Small intestine (tissue), 7 donors: ENCODE data around the gene MAGEC1. TPM values are rescaled to one million over a fixed set of nuclear protein-coding genes. Genes with fewer than 3 reads are reported as not detected.

Experiments
- DNase-seq, 2 donors: peaks; one replicate each; pipeline versions ENCODE4 v3.0.0 to v3.0.0-alpha.2; 2013
- FAIRE-seq: peaks from 2 replicates; lab custom pipeline; 2012; peaks lifted over from hg19 to GRCh38; lab: Jason Lieb, UNC
- H3K27ac ChIP-seq, 3 donors: one replicate each; pipeline ENCODE4 v1.5.1; 2013; ENCODE audit warnings: low read length in 2 of 3, mild to moderate bottlenecking in 2 of 3, control low read depth in 1 of 3, inconsistent platforms in 1 of 3, low read depth in 1 of 3, moderate library complexity in 1 of 3
- H3K27me3 ChIP-seq, 3 donors: one replicate each; pipeline ENCODE4 v1.6.1; 2013; ENCODE audit warnings: low read length in 3 of 3, inconsistent platforms in 1 of 3; ENCODE audit not compliant: control insufficient read depth in 3 of 3, insufficient read depth in 3 of 3
- H3K36me3 ChIP-seq, 3 donors: one replicate each; pipeline ENCODE4 v1.6.1; 2013; ENCODE audit warnings: low read length in 3 of 3, inconsistent platforms in 1 of 3, low read depth in 1 of 3, mild to moderate bottlenecking in 1 of 3, moderate library complexity in 1 of 3; ENCODE audit not compliant: control insufficient read depth in 3 of 3, insufficient read depth in 2 of 3
- H3K4me1 ChIP-seq, 3 donors: one replicate each; pipeline ENCODE4 v1.6.1; 2013; ENCODE audit warnings: low read length in 2 of 3, inconsistent platforms in 1 of 3, low read depth in 1 of 3, mild to moderate bottlenecking in 1 of 3, moderate library complexity in 1 of 3; ENCODE audit not compliant: control insufficient read depth in 3 of 3, insufficient read depth in 2 of 3
- H3K4me3 ChIP-seq, 3 donors: one replicate each; pipeline ENCODE4 v1.5.1; 2013; ENCODE audit warnings: low read length in 3 of 3, control low read depth in 1 of 3, inconsistent platforms in 1 of 3, low read depth in 1 of 3, mild to moderate bottlenecking in 1 of 3, moderate library complexity in 1 of 3
- H3K9me3 ChIP-seq, 2 donors: one replicate each; pipeline ENCODE4 v1.6.1; 2013; ENCODE audit warnings: low read depth in 1 of 2, low read length in 1 of 2; ENCODE audit not compliant: control insufficient read depth in 2 of 2, insufficient read depth in 1 of 2
- WGBS, 3 donors: extraction: QIAGEN DNeasy Blood & Tissue Kit; methylation state at CpG; one replicate each; pipeline ENCODE4 v1.1.7; 2013; 5-methylcytosine and 5-hydroxymethylcytosine counted together
- polyA plus RNA-seq, 4 donors: library from polyadenylated mRNA; stranded (reverse) in 3 of 4; unstranded in 1 of 4; fragments of 200-250 nt in 3 of 4; fragments of 120-200 nt in 1 of 4; gene quantifications; one replicate each; pipeline versions ENCODE4 v1.2.1 to v1.2.3, GENCODE V29; 2013
- donor health status: healthy with polysubstance abuse.
- donor health status: control.
- donor health status: control.
- donor health status: Bipolar disorder and iron deficiency.
- donor health status: healthy.

Gene MAGEC1
- polyA plus RNA-seq, 4 donors: not detected

GRCh38 chrX:141947350-141947749 is 43.7 kb downstream of the MAGEC1 start:
- Histone ChIP-seq H3K36me3 (no peaks in the 10 kb centered on the region), H3K27ac (no peak overlapping the region), H3K27me3 (no peaks in the 10 kb centered on the region), H3K4me1 (no peaks in the 10 kb centered on the region), H3K4me3 (no peak overlapping the region), H3K9me3 (peaks cover 0 to 6% of the 10 kb centered on the region in 2 donors)
- WGBS, 3 donors: 63 to 88% (median 72%) methylated on average over 3 of the region's 3 CpGs
- FAIRE-seq: no peak
- DNase-seq: no peak

GRCh38 chrX:141952603-141953002 is 48.9 kb downstream of the MAGEC1 start:
- WGBS, 3 donors: 71 to 81% (median 81%) methylated on average over 4 to 5 of the region's 5 CpGs
- Histone ChIP-seq H3K4me3 (no peak overlapping the region), H3K27me3 (no peaks in the 10 kb centered on the region), H3K9me3 (peaks cover 0 to 10% of the 10 kb centered on the region in 2 donors), H3K27ac (no peak overlapping the region), H3K4me1 (no peaks in the 10 kb centered on the region), H3K36me3 (no peaks in the 10 kb centered on the region)
- DNase-seq (no peak), FAIRE-seq (no peak)

GRCh38 chrX:141958675-141959074 is 55.0 kb downstream of the MAGEC1 start:
- no peaks in the 10 kb centered on the region for H3K4me1 ChIP-seq
- no peaks in the 10 kb centered on the region for H3K27me3 ChIP-seq
- WGBS, 3 donors: 34 to 44% (median 43%) methylated on average over 2 of the region's 2 CpGs
- H3K36me3 ChIP-seq: no peaks in the 10 kb centered on the region
- FAIRE-seq (no peak), DNase-seq (no peak)
- H3K4me3 ChIP-seq: no peak overlapping the region
- no peak overlapping the region for H3K27ac ChIP-seq
- no peaks in the 10 kb centered on the region for H3K9me3 ChIP-seq

Other genes starting within 250 kb of the MAGEC1 start
- not detected for gene SPANXD, start 205.2 kb upstream of the MAGEC1 start, polyA plus RNA-seq
- not detected for gene MAGEC3, start 65.6 kb upstream of the MAGEC1 start, polyA plus RNA-seq